ENCODE data around the gene TP53INP2.

GRCh38 chr20:34753706-34754461, 49.7 kb downstream of the TP53INP2 start:
- TF ChIP-seq, protein P1, sequence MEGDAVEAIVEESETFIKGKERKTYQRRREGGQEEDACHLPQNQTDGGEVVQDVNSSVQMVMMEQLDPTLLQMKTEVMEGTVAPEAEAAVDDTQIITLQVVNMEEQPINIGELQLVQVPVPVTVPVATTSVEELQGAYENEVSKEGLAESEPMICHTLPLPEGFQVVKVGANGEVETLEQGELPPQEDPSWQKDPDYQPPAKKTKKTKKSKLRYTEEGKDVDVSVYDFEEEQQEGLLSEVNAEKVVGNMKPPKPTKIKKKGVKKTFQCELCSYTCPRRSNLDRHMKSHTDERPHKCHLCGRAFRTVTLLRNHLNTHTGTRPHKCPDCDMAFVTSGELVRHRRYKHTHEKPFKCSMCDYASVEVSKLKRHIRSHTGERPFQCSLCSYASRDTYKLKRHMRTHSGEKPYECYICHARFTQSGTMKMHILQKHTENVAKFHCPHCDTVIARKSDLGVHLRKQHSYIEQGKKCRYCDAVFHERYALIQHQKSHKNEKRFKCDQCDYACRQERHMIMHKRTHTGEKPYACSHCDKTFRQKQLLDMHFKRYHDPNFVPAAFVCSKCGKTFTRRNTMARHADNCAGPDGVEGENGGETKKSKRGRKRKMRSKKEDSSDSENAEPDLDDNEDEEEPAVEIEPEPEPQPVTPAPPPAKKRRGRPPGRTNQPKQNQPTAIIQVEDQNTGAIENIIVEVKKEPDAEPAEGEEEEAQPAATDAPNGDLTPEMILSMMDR (IDR thresholded peaks at IDR 0.05), result peak in 4 of 12 donors; percentile 8 to 22 (median 18)
- no peak for TF ChIP-seq POLR2A (IDR thresholded peaks at IDR 0.05)
